T-helper 22 cell (primary cell): ENCODE measurements around the gene TTBK2.
A peak's percentile ranks its signal among the peaks of the same experiment; 100 is the strongest.
"Not testable (repeated sequence)": the region's sequence is repeated elsewhere in the genome, so short reads cannot be mapped to it uniquely, and the experiment has no call there.

Experiments used
- DNase-seq: peaks from one replicate; pipeline ENCODE4 v3.0.0-alpha.2; 2020; ENCODE audit warnings: low read depth

Gene TTBK2

DNA sequence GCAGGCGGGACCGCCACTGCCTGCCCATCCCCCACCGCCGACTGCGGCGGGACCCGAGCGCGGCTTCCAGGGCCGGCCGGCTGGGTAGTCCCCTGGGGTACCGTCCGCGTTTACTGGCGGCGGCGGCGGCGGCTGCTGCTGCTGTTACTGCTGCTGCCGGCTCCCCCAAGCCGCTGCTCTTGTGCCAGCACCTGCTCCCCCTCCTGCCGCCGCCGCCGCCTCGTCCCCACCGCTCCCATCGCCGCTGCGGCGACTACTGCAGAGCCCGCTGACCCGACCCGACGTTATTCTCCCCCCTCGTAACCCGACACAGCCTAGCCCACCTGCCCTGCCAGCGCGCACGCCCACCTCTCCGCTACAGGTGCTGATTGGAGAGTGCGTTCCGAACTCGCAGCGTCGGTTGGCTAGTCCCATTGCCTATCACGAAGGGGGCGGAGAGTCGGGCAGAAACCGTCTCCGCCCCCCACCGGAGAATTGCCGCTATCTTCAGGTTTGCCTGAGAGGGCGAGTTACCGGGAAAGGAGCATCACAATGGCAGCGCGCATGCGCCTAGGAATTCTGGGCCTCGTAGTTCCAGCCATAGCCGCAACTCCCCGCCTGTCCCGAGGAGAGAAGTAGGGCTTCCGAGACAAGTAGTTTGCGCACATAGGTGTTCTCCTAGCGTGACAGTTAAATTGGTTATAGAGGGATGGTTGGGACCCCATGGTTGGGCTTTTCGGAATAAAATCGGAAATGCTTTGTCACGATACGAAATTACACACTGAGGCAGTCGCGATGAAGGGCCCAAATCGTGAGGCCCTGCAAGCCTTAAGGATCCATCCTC, at the start of gene TTBK2:
Gene TTBK2, minus strand, starts transcription at position 260 of the 823 bp plus-strand sequence. CDS start 42,161 bp downstream, outside the sequence.
- peak; percentile 96 for DNase-seq

- no peak for DNase-seq
These were observed 43.9 kb upstream of the TTBK2 start for GRCh38 chr15:42964476-42964875.

DNA sequence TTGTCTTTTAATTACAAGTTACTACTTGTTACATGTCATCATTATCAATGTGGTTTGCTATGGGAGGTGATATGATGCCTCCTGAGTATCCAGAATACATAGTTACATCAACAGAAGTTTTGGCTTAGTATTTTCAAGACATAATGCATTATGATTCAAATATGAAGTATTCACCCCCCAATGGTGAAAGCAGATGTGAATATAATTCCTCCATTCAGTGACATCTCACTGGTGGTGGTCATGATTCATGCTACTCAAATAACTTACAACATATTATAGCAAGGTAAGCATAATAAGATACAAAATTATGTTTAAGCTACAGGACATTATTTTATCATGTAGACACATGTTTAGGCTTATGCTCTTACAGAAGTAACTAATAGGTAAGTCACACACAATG, 34.9 kb upstream of the TTBK2 start:
- DNase-seq, result no peak

DNA sequence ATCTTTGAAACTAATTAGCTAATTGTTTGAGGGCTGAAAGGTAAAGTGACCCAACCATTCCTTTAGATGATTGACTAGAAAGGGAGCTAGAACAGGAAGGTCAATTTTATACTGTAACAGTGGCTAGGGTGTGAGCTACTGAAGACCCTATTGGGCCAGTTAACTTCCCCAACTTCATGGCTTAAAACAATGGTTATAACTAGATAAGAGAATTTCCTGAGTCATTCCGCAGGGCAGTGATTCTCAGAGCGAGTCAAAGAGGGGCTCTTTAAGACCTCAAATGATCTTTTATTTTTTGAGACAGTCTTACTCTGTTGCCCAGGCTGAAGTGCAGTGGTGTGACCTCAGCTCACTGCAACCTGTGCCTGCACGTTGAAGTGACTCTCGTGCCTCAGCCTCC, 33.7 kb upstream of the TTBK2 start:
- DNase-seq, result no peak

DNA sequence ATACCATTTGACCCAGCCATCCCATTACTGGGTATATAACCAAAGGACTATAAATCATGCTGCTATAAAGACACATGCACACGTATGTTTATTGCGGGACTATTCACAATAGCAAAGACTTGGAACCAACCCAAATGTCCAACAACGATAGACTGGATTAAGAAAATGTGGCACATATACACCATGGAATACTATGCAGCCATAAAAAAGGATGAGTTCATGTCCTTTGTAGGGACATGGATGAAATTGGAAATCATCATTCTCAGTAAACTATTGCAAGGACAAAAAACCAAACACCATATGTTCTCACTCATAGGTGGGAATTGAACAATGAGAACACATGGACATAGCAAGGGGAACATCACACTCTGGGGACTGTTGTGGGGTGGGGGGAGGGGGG, 28.3 kb upstream of the TTBK2 start:
- DNase-seq, result not testable (repeated sequence)

DNA sequence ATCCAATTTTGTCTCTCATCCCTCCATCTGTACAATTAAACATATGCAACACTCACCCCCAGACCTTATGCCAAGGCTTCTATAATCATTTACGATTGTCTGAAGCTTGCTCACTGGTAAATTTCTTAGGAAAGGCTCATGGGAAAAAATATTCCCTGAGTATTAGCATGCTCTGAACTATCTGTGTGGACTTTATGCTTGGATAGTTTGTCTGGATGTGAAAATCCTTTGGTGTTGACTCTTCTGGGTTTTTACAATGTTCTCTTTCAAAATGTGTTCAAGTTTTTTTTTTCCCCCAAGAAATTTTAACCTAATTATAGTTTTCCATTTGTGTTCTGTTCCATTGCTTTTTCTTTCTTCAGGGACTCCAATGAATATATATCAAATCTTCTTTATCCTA, 19.9 kb upstream of the TTBK2 start:
- no peak for DNase-seq

- no peak for DNase-seq
These were observed 19.3 kb upstream of the TTBK2 start for GRCh38 chr15:42939841-42940240.

DNA sequence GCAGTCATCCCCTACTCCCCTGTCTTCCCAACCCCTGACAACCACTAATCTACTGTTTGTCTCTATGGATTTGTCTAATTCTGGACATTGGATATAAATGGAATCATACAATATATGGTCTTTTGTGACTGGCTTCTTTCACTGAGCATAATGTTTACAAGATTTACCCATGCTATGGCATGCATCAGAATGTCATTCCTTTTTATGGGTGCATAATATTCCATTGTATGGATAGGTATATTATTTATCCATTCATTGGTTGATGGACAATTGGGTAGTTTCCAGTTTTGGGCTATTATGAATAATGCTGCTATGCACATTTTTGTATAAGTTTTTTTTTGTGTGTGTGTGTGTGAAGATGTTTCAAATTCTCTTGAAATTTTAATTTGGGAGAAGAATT, 16.6 kb upstream of the TTBK2 start:
- DNase-seq, result no peak

GRCh38 chr15:42933886-42934667, 13.5 kb upstream of the TTBK2 start:
- no peak for DNase-seq

DNA sequence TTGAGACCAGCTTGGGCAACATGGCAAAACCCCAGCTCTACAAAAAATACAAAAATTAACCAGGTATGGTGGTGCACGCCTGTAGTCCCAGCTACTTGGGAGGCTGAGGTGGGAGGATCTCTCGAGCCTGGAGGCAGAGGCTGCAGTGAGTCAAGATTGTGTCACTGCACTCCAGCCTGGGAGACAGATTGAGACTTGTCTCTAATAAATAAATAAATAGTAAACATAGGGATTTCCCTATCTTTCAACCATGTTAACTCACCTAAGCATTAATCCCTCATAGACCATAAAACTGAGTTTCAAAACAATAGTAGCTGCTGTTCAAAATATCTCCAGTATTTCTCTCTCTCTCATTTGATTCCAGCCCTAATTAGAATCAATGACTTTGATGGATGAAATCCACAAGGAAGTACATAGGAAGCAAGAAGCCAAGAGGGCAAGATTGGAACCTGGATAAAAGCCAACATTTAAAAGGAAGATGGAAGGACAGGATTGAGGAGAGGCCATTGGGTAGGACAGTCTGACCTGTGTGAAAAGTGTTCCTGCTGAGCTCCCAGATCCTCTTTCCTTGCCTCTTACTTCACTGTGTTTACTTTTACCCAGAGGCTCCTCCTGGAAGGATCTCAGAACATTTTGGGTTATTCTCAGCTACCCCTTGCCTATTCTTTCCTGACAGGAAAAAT, 12.4 kb upstream of the TTBK2 start:
- DNase-seq, result no peak

- no peak for DNase-seq
These were observed 11.3 kb upstream of the TTBK2 start for GRCh38 chr15:42931702-42932486.

DNA sequence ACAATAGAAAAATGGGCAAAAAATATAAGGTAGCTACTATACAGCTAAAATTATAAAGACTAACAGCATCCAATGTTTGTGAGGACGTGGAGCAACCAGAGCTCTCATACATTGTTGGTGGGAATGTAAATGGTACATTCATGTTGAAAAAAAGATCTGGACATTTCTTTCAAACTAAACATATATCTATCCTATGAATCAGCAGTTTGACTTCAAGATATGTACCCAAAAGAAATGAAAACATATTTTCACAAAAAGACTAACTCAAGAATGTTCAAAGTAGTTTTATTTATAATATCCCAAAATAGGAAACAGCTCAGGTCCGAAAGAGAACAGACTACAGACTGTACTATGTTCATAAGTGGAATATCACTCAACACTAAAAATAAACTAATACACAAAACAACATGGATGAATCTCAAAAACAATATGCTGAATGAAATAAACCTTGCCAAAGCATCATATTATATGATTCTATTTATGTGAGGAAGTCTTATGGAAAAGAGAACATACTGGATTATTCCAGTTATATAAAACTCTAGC, 8.8 kb upstream of the TTBK2 start:
- no peak for DNase-seq

GRCh38 chr15:42921342-42921731, 759 bp upstream of the TTBK2 start:
- peak; percentile 1 for DNase-seq

DNA sequence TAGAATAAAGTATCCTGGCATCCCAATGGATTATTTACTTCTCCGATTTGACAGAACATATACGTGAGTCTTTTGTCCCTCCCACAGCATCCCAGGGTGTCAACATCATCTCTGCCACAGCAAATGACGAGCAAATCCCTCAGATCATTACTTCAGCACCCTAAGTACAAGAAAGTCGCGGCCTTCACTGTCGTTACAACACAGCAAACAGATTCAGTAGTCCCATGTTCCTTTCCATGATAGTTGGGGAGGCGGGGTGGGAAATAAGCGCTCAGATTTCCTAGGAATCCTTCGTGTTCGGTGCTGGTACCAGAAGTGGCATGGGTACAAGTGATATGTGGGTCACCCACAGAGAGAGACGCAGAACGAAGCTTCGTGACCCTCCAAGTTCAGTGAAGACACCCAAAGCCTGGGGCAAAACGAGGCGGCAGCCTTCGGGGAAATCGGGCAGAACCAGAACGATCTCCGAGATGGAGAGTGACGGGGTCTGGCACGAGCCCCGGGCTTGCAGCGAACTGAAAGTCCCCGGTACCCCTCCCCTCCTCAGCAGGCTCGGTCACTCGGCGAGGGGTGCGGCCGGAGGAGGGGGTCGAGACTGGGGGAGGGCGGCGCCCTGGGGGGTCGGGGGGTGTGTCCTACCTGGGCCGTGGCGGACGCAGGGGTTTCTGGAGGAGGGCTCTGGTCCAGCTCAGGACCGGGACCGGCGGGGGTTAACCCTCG, 619 bp downstream of the TTBK2 start:
- DNase-seq, result peak; percentile 30

DNA sequence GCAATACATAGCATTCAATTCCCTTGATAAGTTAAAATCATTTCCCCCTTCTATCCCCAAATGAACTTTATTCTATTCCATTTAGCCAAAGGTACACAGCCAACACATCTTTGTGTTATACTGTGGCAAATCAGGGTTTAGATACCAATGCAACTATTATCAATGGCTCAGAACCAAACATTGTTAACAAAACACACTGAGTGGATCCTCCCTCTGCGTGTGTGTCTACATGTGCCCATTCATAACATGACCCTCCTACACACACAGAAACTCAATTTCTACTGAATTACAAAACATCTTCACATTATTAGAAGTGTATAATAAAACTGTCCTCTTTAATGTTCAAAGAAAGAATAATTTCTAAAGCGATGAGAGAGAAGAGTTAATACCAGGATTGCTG, 1.3 kb downstream of the TTBK2 start:
- DNase-seq, result no peak

DNA sequence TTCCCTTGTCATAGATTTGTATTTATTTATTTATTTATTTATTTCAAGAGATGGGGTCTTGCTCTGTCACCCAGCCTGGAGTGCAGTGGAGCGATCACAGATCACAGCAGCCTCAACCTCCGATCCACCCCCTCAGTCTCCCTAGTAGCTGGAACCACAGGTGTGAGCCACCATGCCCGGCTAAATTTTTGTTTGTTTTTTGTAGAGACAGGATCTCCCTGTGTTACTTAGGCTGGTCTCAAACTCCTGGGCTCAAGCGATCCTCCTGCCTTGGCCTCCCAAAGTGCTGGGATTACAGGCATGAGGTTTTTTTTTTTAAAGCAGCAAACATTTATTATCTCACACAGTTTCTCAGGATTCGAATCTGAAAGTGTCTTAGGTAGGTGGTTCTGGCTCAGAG, 2.5 kb downstream of the TTBK2 start:
- DNase-seq, result no peak

DNA sequence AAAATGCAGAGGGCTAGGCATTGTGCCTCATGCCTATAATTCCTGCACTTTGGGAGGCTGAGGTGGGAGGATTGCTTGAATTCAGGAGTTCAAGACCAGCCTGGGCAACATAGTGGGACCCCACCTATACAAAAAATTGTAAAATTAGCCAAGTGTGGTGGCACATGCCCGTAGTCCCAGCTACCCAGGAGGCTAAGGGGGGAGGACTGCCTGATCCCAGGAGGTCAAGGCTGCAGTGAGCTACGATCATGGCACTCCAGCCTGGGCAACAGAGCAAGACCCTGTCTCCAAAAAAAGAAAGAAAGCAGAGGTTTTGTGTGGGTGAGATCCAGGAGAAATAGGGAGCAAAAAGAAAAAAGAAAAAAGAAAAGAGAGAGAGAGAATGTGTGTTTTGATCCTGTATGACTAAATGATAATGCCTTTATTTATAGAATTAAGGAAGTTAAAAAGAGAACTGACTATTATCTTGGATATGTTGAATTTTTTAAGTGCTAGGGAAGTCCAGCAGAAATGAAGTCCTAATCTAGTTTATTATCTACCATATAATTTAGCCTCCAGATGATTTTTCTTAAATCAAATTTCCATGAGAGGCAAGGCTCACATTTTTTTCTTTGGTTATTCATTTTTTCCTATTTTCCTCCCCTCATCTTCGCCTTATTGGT, 4.8 kb downstream of the TTBK2 start:
- no peak for DNase-seq

DNA sequence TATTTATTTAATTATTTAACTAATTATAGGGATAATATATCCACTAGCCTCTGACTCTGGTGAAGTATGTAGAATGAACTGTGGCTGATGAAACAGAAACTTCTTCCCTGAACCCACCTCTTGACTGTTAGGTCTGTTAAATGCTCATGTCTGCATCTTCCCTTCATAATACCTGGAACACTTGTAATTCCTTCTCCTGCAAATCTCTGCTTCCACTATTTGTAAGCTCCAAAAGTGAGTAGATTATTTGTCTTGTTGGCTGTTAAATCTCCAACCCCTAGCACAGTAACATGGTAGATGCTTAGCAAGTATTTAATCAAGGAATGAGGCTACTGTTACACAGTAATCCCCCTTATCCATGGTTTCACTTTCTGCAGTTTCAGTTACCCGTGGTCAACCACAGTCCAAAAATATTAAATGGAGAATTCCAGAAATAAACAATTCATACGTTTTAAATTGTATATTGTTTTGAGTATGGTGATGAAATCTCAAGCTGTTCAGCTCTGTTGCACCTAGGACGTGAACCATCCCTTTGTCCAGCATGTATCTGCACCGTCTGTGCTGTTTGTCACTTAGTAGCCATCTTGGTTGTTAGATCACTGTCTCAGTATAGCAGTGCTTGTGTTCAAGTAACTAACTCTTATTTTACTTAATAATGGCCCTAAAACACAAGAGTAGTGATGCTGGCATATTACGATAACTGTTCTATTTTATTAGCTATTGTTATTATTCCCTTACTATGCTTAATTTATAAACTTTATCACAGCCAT, 5.7 kb downstream of the TTBK2 start:
- DNase-seq, result no peak

DNA sequence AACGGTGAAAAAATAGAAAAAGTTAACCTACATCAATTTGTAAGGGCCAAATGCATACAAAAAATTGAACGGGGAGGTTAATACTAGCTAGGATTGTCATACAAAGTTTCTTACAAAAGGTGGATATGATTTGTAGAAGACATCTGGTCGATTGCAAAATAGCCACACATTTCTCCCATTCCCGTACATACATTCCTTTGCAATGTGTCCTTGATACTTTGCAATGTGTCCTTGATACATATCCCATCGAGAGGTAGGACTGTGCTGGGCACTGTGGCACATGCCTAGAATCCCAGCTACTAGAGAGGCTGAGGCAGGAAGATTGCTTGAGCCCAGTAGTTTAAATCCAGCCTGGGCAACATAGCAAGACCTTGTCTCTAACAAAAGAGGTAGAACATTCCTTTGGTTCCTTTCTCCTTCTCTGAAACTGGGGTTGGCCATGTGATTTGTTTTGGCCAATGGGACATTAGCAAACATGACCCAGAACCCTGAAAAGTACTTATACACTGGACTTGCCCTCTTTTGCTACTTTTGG, 9.5 kb downstream of the TTBK2 start:
- DNase-seq, result no peak
